NCI-H1694 treated with DMSO at 0.1 percent for 48 hours (cell line): ENCODE data around the gene ZBTB22.
"Not testable (repeated sequence)": the region's sequence is repeated elsewhere in the genome, so short reads cannot be mapped to it uniquely, and the experiment has no call there.

Source experiments
- DNase-seq: peaks from one replicate; lab custom pipeline; 2025; lab: John Stamatoyannopoulos, UW

Gene ZBTB22

DNA sequence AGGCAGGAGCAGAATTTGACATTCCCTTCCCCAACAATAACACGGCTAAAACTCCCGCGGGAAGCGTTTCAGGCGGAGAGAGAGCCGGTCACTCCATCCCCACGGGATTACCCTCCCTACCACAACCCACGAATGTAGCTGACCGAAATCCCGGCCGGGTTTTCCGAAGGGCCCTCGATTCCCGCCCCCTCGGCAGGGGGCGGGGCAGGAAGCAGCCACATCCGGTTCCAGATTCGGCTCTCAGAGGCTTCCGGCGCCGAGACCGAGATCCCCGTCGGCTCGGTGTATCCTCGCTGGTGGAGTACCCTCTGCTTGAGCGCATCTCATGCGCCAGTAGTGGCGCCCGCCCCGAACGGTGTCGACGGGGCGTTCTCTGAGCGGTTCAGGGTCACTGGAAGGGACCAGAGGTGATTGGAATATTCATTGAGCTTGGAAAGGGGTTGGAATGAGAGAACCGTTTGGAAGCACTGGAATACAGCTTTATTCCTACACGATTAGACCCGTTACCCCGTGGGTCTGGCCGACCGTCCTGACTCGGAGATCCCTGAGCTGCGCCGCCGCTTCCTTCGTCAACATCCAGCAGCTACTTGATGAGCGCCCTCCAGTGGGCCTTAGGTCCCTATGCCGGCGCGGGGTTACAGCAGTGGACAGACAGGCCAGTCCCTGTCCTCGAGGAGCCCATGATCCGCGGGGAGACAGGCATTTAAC lies 18.2 kb downstream of the ZBTB22 start:
- peak; percentile 74 for DNase-seq

DNA sequence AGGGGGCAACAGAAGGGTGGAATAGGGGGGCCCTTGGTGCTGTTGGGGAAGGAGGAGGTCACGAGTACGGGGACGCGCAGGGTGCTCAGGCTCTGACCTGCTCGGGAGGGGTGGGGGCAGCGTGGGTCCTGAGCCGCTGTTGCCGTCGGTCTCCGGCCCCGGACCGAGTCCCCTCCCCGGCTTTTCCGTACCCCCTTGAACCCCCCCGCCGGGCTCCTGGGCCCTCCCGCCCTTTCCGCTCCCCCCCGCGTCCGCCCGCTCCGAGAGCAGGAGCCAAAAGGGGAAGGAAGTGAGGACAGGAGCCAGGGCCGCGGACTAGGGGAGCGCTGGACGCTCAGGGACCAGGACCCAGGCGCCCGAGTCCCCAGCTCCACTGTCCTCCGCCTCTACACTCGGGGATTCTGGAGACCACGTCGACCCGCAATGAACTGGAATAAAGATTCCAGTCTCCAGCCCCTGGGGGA lies 18.7 kb downstream of the ZBTB22 start, which contains the start of gene RGL2:
Gene RGL2, minus strand, starts transcription at position 170 of the 464 bp plus-strand sequence. CDS start 332 bp downstream, outside the sequence.
- no peak for DNase-seq

DNA sequence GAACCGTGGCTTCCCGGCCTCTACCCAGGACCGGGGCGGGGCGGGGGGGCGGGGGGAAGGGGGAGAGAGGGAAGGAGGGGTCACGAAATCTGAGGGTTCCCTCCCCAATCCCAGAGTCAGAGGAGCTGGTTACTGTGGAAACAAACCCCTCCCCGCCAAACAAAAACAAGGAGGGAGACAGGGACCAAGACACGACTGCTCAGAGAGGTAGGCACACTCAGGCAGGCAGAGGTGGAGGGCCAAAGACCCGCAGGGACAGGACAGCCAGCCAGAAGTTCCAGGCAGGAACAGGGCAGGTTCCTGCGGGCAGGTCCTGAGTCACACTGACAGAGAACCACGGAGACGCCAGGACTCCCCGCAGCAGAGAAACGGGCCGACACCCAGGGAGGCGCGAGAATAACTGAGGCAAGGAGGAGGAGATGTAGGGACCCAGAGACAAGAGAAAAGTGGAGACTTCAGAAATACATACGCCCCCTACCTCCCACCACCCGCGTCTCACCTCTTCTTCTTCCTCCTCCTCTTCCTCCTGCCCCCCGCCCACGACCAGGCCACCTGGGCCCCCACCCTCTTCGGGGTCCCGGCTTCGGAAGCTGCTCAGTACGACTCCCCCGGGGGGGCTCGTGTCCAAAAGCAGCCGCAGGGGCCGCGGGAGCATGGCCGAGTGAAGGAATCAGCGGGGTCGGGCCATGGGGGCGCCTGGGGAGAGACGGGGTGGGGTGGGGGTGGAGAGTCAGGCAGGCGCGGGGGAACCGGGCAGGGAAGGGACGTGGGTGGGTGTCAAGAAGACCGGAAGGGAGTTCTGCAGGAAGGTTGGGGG lies 19.4 kb downstream of the ZBTB22 start:
- no peak for DNase-seq

- DNase-seq, result no peak
Observed at GRCh38 chr6:33297406-33297955, 20.1 kb downstream of the ZBTB22 start.

DNA sequence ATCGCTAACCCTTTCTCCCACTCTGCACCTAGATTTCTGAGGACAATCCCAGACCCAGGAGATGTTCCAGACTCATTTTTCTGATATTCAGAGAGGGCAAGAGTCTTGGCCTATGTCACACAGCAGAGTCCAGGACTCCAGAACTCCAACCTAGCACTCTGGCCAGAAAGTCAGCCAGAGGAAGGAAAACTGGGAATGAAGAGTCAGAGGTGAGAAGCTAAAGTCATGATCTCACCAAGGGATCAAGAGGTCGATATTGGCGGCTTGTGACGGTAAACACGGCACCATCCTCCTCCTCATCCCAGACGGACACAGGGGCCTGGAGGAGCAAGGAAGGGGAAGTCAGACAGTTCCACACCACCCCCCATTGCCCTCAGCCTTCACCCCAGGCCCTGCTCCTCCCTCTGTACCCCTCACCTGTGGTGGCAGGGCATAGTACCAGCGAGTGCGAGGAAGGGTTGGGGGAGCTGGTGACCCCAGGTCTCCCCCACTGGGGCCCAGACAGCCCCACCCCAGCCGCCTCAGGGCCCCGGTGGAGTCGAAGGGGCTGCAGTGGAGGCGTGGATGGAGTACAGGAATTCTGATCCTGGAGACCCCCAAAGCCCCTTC lies 20.6 kb downstream of the ZBTB22 start:
- no peak for DNase-seq

GRCh38 chr6:33295621-33296369 lies 21.7 kb downstream of the ZBTB22 start:
- DNase-seq, result no peak

GRCh38 chr6:33294086-33294823 lies 23.3 kb downstream of the ZBTB22 start:
- no peak for DNase-seq

- no peak for DNase-seq
Observed at GRCh38 chr6:33292996-33293682, 24.4 kb downstream of the ZBTB22 start.

DNA sequence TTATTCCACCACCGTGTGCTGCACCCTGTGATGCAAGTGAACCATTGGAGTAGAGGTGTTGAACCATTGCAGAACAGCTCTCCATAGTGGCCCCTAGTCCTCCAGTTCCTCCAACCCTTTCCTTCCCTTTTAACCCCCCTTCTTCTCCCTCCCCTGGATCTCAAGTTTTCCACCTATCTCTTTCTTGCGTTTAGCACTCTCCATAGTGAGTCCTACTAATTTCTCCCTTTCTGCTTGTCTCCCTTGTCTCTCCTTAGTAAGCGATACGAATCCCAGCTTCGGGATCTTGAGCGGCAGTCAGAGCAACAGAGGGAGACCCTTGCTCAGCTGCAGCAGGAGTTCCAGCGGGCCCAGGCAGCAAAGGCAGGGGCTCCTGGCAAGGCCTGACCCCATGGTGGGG lies 27.1 kb downstream of the ZBTB22 start:
- no peak for DNase-seq

- DNase-seq, result no peak
Observed at GRCh38 chr6:33289784-33290315, 27.7 kb downstream of the ZBTB22 start.

GRCh38 chr6:33288921-33289783 lies 28.4 kb downstream of the ZBTB22 start, which contains the start of the genes PFDN6 and WDR46:
Gene PFDN6, plus strand, starts transcription at chr6:33289601. Its CDS starts 256 bp downstream, at chr6:33289857.
Gene WDR46, minus strand, starts transcription at chr6:33289239. Its CDS starts 69 bp downstream, at chr6:33289170.
- DNase-seq, result peak; percentile 88

- no peak for DNase-seq
Observed at GRCh38 chr6:33288141-33288920, 29.2 kb downstream of the ZBTB22 start.

- no peak for DNase-seq
Observed at GRCh38 chr6:33286946-33287914, 30.3 kb downstream of the ZBTB22 start.

DNA sequence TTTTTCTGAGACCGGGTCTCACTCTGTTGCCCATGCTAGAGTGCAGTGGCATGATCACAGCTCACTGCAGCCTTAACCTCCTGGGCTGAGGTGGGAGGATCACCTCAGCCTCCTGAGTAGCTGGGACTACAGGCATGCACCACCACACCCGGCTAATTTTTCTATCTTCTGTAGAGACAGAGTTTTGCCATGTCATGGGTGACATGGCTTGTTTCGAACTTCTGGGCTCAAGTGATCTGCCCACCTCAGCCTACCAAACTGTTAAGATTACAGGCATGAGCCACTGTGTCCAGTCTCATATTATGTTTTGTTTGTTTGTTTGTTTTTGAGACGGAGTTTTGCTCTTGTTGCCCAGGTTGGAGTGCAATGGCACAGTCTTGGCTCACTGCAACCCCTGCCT lies 32.3 kb downstream of the ZBTB22 start:
- DNase-seq, result not testable (repeated sequence)

DNA sequence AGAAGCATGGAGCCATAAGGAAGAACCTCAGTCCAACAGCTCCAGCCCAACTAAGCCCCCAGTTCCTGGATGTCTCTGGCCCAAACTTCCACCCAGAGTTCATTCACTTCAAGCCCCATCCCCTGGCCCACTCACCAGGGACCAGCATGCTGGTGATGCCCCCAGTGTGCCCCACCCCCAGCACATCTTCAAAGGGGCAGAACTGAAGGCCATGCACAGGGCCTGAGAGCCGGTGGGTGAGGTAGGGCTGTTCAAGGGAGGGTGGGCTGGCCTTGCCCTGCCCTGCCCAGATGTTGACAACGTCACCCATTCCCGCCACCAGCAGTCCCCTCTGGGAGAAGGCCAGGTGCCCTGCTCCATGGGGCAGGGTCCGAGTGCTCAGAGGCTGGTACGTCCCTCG lies 37.0 kb downstream of the ZBTB22 start:
- no peak for DNase-seq

DNA sequence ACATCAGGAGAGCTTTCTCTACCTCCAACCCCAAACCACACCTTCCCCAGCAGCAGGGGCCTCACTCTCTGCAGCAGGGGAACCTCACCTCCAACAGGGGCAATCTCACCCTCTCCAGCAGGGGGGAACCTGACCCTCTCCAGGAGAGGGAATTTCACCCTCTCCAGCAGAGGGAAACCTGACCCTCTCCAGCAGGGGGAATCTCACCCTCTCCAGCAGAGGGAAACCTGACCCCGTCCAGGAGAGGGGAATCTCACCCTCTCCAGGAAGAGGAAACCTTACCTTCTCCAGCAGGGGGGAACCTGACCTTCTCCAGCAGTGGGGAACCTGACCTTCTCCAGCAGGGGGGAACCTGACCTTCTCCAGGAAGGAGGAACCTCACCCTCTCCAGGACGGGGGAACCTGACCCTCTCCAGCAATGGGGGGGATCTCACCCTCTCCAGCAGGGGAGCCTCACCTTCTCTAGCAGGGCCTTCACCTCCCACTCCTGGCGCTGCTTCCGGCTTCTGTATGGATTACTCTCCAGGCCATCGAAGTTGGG lies 37.5 kb downstream of the ZBTB22 start:
- peak; percentile 11 for DNase-seq
